HepG2 (cell line): Measurements from ENCODE around the gene BBOF1. TPM values are rescaled to one million over a fixed set of nuclear protein-coding genes. Genes with fewer than 3 reads are reported as not detected.
A peak's percentile ranks its signal among the peaks of the same experiment; 100 is the strongest.

Source experiments
- AFF4 ChIP-seq: sonication (generic); formaldehyde crosslinking; IDR thresholded peaks from 2 replicates; pipeline ENCODE4 v1.4.0; 2020; ENCODE audit warnings: missing genetic modification reagents
- AHR ChIP-seq: IDR thresholded peaks from 2 replicates; pipeline ENCODE4 v1.6.1; 2018; ENCODE audit warnings: missing genetic modification reagents, missing compliant biosample characterization
- CHCHD3 ChIP-seq: sonication (generic); formaldehyde crosslinking; IDR thresholded peaks from 2 replicates; pipeline ENCODE4 v1.8.0; 2022; ENCODE audit warnings: mild to moderate bottlenecking, missing genetic modification reagents, moderate library complexity
- HNRNPLL ChIP-seq: fragments of 200-400 bp; formaldehyde crosslinking; IDR thresholded peaks from 2 replicates; pipeline ENCODE4 v1.6.1; 2017; ENCODE audit warnings: mild to moderate bottlenecking, low read depth, low read length; ENCODE audit not compliant: poor library complexity, severe bottlenecking
- MXI1 ChIP-seq: IDR thresholded peaks from 3 replicates; pipeline ENCODE4 v1.6.1; 2012; ENCODE audit warnings: low read depth, low read length, inconsistent platforms, borderline replicate concordance
- NAIF1 ChIP-seq: sonication (generic); formaldehyde crosslinking; IDR thresholded peaks from 2 replicates; pipeline ENCODE4 v1.5.0; 2020; ENCODE audit warnings: mild to moderate bottlenecking, missing genetic modification reagents, borderline replicate concordance
- RBAK ChIP-seq: sonication (generic); formaldehyde crosslinking; IDR thresholded peaks from 2 replicates; pipeline ENCODE4 v1.5.1; 2020; ENCODE audit warnings: mild to moderate bottlenecking, missing genetic modification reagents
- RELA ChIP-seq: sonication (generic); formaldehyde crosslinking; IDR thresholded peaks from 2 replicates; pipeline ENCODE4 v1.4.0; 2020; ENCODE audit warnings: missing genetic modification reagents
- RNF2 ChIP-seq: fragments of 450-650 bp; conservative IDR thresholded peaks from 2 replicates; pipeline ENCODE4 v1.6.1; 2016; ENCODE audit warnings: low read depth
- SMARCC2 ChIP-seq: fragments of 450-650 bp; IDR thresholded peaks from 2 replicates; pipeline ENCODE4 v1.6.1; 2017; ENCODE audit warnings: antibody characterized with exemption, mild to moderate bottlenecking
- STAT5B ChIP-seq: sonication (generic); formaldehyde crosslinking; IDR thresholded peaks from 2 replicates; pipeline ENCODE4 v1.4.0; 2020; ENCODE audit warnings: missing genetic modification reagents
- YEATS2 ChIP-seq: sonication (generic); formaldehyde crosslinking; IDR thresholded peaks from 2 replicates; pipeline ENCODE4 v1.4.0; 2020; ENCODE audit warnings: missing genetic modification reagents, borderline replicate concordance
- ZFP36L2 ChIP-seq: sonication (generic); formaldehyde crosslinking; IDR thresholded peaks from 2 replicates; pipeline ENCODE4 v1.4.0; 2020; ENCODE audit warnings: missing genetic modification reagents
- ZNF274 ChIP-seq: sonication (generic); formaldehyde crosslinking; IDR thresholded peaks from 2 replicates; pipeline ENCODE4 v1.5.1; 2020; ENCODE audit warnings: mild to moderate bottlenecking, missing genetic modification reagents
- ZNF333 ChIP-seq: sonication (generic); formaldehyde crosslinking; IDR thresholded peaks from 2 replicates; pipeline ENCODE4 v1.4.0; 2020; ENCODE audit warnings: mild to moderate bottlenecking, missing genetic modification reagents, borderline replicate concordance
- ZNF431 ChIP-seq: sonication (generic); formaldehyde crosslinking; IDR thresholded peaks from 2 replicates; pipeline ENCODE4 v1.9.0; 2022; ENCODE audit warnings: missing genetic modification reagents, low read depth, mild to moderate bottlenecking, borderline replicate concordance
- ZNF652 ChIP-seq: IDR thresholded peaks from 2 replicates; pipeline ENCODE4 v1.6.1; 2016; ENCODE audit warnings: low read depth, borderline replicate concordance
- ZNF709 ChIP-seq: sonication (generic); formaldehyde crosslinking; IDR thresholded peaks from 2 replicates; pipeline ENCODE4 v1.5.0; 2020; ENCODE audit warnings: mild to moderate bottlenecking, missing genetic modification reagents
- ZNF749 ChIP-seq: sonication (generic); formaldehyde crosslinking; IDR thresholded peaks from 2 replicates; pipeline ENCODE4 v1.8.0; 2022; ENCODE audit warnings: mild to moderate bottlenecking, missing genetic modification reagents, moderate library complexity, borderline replicate concordance
- ZSCAN25 ChIP-seq: sonication (generic); formaldehyde crosslinking; IDR thresholded peaks from 2 replicates; pipeline ENCODE4 v1.8.0; 2022; ENCODE audit warnings: mild to moderate bottlenecking, missing genetic modification reagents
- polyA plus RNA-seq, 8 experiments: library from polyadenylated mRNA; depleted of rRNA in 3 of 8; stranded (reverse) in 7 of 8; unstranded in 1 of 8; fragments of >200 nt; fragmentation: Illumina TruSeq in 4 of 8; extraction: Trizol in 4 of 8; gene quantifications; 2 replicates each; pipeline versions ENCODE4 v1.2.1 to v1.2.3, GENCODE V29; 2011 to 2016; ENCODE audit warnings: low read depth in 4 of 8, missing spikeins in 1 of 8, mixed read lengths in 1 of 8; ENCODE audit not compliant: insufficient read depth in 1 of 8
- total RNA-seq, 5 experiments: library from RNA; depleted of rRNA; stranded (reverse); fragments of >200 nt; fragmentation: Illumina TruSeq; extraction: Trizol; gene quantifications; 2 replicates each; pipeline ENCODE4 v1.2.3, GENCODE V29; 2016; ENCODE audit warnings: low read depth in 1 of 5
- TF ChIP-seq, protein P1 (sequence below): sonication (generic); IDR thresholded peaks from 2 replicates; pipeline ENCODE4 v1.6.1; 2016; ENCODE audit warnings: low read depth, borderline replicate concordance
- TF ChIP-seq, protein P2 (sequence below): sonication (generic); formaldehyde crosslinking; IDR thresholded peaks from 2 replicates; pipeline ENCODE4 v1.4.0; 2020; ENCODE audit warnings: missing genetic modification reagents
- TF ChIP-seq, protein P3 (sequence below): sonication (generic); formaldehyde crosslinking; IDR thresholded peaks from 2 replicates; pipeline ENCODE4 v1.5.0; 2020; ENCODE audit warnings: mild to moderate bottlenecking, missing genetic modification reagents, borderline replicate concordance

BBOF1 gene
- total and polyA plus RNA-seq, 2 of the 13 experiments (the other 11 are each of a cell fraction or from before 2014, with no cell fraction given): 1.6 to 2.3 TPM

DNA sequence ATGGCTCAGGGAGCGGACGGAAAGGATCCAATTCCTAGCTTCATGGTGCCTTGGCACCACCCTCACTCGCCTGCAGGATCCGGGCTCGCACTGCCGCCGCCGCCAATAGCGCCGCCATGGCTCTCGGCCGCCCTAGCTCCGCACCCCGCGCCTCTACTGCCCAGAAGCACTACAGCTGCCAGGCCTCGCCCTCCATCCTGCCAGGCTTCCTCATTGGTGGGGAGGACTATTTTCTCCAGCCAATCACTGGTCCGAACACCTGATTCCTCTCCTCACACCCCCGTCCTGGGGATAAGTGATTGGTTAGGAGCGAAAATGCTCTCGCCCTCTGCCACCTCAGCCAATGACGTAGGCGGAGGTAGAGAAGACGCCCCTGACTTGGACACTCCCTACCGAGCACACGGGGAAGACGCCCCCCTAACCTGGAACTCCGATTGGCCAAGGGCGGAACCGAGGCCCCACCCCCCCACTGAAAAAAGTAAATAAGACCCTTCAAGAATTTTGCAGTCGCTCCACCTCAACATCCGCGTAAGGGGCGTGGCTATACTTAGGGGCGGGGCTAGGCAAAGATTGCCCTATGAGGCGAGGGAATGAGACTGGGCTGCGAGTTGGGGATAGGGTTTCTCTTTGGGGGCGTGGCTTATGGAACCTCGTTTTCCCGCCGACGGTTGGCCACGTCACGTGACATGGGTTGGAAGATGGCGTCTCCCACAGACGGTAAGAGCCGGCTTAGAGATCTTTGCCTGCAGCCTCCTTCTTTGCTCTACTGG is 65.3 kb downstream of the BBOF1 start, which contains the start of the genes ALDH6A1 and LIN52 (continued):
- no peak for TF ChIP-seq AFF4 (CRISPR knock-in tag)
- TF ChIP-seq ZNF749 (CRISPR knock-in tag): no peak
- TF ChIP-seq YEATS2 (CRISPR knock-in tag): peak; percentile 37; the same call in 1 of the 2 replicates
- TF ChIP-seq ZFP36L2 (CRISPR knock-in tag): no peak
- TF ChIP-seq ZNF274 (CRISPR knock-in tag): peak; percentile 62; the same call in 1 of the 2 replicates
- TF ChIP-seq ZNF431: no peak
- TF ChIP-seq RELA: no peak
- TF ChIP-seq NAIF1 (CRISPR knock-in tag): no peak
- TF ChIP-seq ZNF652 (CRISPR knock-in tag): no peak
- TF ChIP-seq ZNF709 (CRISPR knock-in tag): no peak; the same call in 1 of the 2 replicates
- TF ChIP-seq HNRNPLL: peak; percentile 84
- no peak for TF ChIP-seq ZNF333 (CRISPR knock-in tag)
- peak; percentile 62; the same call in 1 of the 2 replicates for TF ChIP-seq ZSCAN25 (CRISPR knock-in tag)
- TF ChIP-seq, protein P1, sequence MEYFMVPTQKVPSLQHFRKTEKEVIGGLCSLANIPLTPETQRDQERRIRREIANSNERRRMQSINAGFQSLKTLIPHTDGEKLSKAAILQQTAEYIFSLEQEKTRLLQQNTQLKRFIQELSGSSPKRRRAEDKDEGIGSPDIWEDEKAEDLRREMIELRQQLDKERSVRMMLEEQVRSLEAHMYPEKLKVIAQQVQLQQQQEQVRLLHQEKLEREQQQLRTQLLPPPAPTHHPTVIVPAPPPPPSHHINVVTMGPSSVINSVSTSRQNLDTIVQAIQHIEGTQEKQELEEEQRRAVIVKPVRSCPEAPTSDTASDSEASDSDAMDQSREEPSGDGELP: peak; percentile 86; the same call in 1 of the 2 replicates
- TF ChIP-seq, protein P2, sequence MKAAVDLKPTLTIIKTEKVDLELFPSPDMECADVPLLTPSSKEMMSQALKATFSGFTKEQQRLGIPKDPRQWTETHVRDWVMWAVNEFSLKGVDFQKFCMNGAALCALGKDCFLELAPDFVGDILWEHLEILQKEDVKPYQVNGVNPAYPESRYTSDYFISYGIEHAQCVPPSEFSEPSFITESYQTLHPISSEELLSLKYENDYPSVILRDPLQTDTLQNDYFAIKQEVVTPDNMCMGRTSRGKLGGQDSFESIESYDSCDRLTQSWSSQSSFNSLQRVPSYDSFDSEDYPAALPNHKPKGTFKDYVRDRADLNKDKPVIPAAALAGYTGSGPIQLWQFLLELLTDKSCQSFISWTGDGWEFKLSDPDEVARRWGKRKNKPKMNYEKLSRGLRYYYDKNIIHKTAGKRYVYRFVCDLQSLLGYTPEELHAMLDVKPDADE: no peak
- TF ChIP-seq RNF2: no peak
- TF ChIP-seq RBAK (CRISPR knock-in tag): no peak
- no peak for TF ChIP-seq CHCHD3 (CRISPR knock-in tag)
- TF ChIP-seq MXI1: peak; percentile 91
- TF ChIP-seq SMARCC2: no peak
- TF ChIP-seq AHR (CRISPR knock-in tag): 0 out of 2 replicates have a peak, but pooled peaks have one; percentile 23
- TF ChIP-seq, protein P3, sequence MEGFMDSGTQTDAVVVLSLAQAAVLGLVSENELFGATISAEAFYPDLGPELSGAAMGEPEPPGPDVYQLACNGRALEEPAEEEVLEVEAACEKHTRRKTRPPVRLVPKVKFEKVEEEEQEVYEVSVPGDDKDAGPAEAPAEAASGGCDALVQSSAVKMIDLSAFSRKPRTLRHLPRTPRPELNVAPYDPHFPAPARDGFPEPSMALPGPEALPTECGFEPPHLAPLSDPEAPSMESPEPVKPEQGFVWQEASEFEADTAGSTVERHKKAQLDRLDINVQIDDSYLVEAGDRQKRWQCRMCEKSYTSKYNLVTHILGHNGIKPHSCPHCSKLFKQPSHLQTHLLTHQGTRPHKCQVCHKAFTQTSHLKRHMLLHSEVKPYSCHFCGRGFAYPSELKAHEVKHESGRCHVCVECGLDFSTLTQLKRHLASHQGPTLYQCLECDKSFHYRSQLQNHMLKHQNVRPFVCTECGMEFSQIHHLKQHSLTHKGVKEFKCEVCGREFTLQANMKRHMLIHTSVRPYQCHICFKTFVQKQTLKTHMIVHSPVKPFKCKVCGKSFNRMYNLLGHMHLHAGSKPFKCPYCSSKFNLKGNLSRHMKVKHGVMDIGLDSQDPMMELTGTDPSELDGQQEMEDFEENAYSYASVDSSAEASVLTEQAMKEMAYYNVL (CRISPR knock-in tag): no peak; the same call in 1 of the 2 replicates
- no peak for TF ChIP-seq STAT5B (CRISPR knock-in tag)
